ENCODE measurements around the gene CRYGC.

GRCh38 chr2:208142925-208143799 is 13.5 kb upstream of the CRYGC start:
- TF ChIP-seq POLR2A (IDR thresholded peaks at IDR 0.05) (no peak), CTCF (IDR thresholded peaks at IDR 0.05) (no peak)

All from stomach (tissue), 4 donors.